Right hindlimb (tissue), 1 donor: Measurements from ENCODE around the gene ANKRD28.

Experiments
- DNase-seq: peaks from one replicate; pipeline ENCODE4 v3.0.0-alpha.2; 2018

The ANKRD28 gene

DNA sequence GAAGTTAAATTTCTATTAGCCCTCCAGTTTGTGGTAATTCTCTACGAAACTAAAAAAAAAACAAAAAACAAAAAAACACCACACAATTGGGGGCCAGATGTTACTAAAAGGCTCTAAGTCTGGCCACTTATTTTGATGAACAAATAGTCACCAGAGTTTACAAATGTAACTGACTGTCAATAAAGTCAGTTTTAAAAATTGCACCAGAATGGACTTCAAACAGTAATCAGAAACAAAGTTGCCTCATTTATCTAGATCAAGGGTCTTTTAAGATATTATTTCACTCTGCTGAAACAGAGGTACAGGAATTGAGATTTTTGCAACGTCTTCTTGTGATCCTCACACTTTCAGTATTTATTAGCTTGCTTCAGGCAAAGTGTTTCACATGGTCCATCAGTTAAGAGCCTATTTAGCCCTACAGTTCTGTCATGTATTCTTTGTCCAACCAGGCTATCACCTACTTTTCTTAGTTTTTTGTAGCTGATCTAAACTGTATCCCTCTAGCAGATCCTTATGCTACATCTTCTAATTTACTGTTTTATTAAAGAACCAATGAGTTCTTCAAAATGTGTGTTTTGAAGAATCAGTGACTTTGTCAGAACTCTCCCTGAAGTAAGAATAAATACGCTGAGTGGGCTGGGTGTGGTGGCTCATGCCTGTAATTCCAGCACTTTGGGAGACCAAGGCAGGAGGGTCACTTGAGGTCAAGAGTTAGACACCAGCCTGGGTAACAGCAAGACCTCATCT lies 74.7 kb downstream of the ANKRD28 start:
- DNase-seq = no peak

DNA sequence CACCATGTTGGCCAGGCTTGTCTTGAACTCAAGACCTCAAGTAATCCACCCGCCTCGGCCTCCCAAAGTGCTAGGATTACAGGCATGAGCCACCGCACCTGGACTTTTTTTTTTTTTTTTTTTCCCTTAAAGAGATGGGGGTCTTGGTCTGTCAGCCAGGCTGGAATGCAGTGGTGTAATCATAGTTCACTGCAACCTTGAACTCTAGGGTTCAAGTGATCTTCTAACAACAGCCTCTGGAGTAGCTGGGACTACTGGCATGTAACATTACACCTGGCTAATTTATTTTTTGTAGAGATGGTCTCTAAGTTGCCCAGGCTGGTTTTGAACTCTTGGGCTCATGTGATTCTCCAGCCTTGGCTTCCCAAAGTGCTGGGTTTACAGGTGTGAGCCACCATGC lies 81.6 kb downstream of the ANKRD28 start:
- no peak for DNase-seq

DNA sequence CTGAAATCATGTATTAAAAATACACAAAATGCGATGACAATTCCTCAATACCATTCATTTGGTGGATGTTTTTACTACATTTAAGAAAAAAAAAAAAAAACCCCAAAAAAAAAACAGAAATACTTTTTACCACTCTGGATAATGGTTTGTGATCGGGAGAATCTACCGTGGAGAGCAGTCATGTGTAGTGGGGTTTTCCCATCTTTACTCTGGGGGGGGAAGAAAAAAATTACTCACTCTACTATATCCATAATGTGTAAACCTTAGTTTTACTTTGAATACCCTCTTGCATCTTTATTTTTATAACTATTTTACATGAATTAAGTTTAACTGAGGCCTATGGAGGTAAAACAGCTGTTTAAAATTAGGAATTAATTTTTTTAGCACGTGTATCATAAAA lies 83.3 kb downstream of the ANKRD28 start:
- DNase-seq = no peak

DNA sequence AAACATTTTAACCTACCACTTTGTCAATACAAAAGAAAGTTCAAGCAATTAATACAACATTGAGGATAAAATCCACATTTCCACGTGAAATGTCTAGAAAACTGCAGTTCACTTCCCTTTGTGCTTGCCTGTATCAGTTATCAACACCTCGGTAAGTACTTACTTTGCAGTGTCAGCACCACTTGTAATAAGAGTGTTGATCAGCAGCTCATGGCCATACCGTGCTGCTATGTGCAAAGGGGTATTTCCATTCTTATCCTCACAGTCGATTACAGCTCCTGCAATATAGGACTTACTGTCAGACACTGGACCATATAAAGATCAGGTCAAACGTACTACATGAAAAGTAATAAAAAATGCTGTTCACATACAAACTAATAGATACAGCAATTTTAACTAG lies 84.4 kb downstream of the ANKRD28 start:
- DNase-seq = no peak

DNA sequence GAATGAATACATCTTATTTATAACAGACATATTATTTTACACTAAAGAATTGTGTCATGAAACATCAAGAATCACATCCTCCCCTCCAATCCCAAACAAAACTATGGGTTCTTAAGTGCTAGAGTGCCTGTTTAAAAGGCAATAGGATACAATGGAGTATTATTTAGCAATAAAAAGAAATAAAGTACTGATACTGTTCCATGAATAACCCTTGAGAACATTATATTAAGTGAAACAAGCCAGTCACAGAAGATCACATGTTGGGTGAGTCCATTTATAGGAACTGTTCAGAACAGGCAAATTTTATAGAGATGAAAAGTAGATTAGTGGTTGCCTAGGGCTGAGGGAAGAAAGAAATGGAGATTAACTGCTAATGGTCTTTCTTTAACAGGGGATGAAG lies 86.5 kb downstream of the ANKRD28 start:
- DNase-seq = no peak

DNA sequence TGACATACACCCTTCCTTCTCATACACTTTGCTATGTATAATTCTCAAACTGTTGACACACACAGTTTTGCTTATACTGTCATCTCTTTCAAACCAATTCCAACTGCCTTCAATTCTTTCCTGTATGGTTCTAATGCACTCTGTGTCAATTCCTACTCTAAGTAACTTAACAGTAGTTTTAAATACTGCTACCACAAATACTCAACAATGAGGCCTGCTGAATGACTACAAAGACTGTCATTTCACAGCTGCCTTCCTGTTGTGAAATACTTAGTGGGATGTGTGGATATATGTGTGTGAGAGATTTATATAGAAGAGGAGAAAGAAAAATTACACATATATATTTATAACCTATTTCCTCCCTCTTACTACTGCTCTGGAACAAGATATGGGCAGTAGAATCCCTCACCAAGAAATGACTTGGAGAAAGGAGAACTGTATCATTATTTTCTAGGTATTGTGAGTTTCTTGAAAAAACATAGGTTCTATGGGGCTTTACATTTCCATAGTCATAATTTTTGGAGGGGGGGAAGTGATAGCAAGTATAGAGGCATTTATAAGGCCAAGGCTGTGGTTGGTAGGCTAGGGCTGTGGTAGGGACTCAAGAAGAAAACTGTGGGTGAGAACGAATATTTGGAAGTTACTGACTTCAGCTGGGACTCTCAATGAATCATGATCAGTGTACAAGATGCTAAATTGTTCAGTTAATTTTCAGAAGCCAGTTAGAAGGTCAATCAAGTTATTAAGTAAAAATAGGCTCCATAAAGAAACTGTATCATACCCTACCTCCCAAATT lies 88.7 kb downstream of the ANKRD28 start:
- no peak for DNase-seq

DNA sequence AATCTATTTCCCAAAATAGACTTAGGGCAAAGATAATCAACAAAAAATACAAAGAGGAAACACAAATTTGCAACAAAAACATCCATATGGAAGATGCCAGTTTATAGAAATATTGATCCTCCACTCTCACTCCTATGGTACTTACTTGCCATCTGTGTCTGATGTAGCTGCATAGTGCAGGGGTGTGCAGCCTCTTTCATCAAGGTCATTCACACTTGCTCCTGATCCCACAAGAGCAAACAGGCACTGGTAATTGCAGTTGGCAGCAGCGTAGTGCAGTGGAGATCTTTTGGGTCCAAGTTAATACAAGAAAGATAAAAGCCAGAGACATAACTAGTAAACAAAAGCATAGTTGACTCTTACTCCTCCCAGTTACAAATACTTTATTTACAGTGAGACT lies 90.0 kb downstream of the ANKRD28 start:
- DNase-seq = no peak

DNA sequence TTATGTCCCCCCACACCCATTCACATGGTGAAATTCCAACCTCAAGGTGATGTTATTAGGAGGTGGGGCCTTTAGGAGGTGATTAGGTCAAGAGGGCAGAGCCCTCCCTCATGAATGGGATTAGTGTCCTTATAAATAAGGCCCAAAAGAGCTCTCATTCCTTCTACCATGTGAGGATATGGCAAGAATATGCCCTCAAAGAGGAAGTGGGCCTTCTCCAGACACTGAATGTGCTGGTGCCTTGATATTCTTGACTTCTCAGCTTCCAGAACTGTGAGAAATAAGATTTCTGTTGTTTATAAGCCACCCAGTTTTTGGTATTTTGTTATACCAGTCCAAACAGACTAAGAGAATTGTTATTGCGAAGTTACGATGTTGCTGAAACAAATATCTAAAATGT lies 94.4 kb downstream of the ANKRD28 start:
- no peak for DNase-seq

DNA sequence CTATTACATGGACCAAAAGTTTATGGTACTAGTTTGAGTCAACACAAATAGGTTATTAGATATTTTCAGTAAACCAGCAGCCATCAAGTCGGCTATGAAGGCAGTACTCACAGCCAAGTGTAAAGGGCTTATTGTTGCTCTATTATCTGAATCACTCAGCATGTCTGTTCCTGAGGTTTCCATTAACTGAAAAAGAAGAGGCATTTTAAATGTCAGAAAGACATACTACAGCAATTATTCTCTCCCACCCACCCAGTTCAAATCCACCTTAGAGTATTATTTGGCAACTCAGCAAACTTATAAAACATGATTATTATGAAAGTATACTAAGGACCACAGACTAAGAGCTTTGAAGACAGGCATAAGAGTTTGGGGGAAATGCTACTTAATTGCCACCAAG lies 103.2 kb downstream of the ANKRD28 start:
- no peak for DNase-seq

DNA sequence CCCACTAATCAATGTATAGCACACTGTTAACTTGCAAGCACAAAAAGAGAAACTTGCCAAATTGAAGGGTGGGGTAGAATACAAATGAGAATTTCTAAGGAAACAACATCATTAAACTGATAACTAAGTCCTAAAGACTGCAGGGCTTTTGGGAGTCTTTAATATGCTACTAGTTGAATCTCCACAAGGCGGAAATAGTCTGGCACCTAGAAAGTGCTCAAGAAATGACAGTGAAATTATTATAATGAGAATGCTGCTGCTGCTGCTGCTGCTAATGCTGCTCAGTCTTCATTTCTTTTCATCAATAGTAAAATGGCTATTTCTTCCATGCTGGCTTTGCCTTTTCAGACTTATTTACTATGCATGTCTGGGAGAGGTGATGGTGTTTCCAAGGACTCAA lies 104.4 kb downstream of the ANKRD28 start:
- no peak for DNase-seq

GRCh38 chr3:15690748-15691147 lies 107.0 kb downstream of the ANKRD28 start:
- DNase-seq = no peak

- DNase-seq = no peak
Observed at GRCh38 chr3:15690230-15690629, 107.5 kb downstream of the ANKRD28 start.

DNA sequence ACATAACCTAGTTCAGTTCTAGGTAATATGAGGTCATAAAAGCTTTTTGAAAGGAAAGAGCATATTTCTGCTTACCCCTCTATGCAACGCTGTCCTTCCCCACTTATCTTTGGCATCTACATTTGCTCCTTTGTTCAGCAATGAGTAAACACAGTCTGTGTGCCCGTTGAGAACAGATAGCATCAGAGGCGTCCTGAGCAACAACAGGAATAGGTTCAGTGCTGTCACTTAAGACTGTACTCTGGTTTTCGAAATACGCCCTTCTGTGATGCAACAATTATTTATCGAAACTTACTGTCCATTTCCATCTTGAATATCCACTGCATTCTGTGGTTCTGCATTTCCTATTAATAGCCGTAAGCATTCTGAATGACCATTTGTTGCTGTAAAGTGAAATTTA lies 111.9 kb downstream of the ANKRD28 start:
- no peak for DNase-seq

DNA sequence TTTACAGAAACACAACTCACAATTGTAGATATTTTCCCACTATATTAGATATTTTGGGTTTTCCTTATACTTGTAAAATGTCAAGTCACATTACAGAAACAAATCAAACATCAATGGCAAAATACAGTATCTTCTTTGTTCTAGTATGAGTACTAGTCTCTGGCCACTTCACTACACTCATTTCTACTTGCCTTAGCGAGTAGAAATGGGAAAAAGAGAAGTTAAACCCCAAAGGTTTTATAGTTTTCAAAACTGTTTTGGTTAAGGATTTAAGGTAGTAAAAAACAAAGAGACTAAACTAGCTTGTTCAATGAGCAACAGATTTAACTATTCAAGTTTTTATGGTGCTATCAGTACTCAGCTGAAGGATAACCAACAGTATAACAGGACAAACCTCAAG lies 114.5 kb downstream of the ANKRD28 start:
- DNase-seq = no peak

- DNase-seq = no peak
Observed at GRCh38 chr3:15682561-15683185, 115.1 kb downstream of the ANKRD28 start.

GRCh38 chr3:15681668-15682067 lies 116.1 kb downstream of the ANKRD28 start:
- no peak for DNase-seq

DNA sequence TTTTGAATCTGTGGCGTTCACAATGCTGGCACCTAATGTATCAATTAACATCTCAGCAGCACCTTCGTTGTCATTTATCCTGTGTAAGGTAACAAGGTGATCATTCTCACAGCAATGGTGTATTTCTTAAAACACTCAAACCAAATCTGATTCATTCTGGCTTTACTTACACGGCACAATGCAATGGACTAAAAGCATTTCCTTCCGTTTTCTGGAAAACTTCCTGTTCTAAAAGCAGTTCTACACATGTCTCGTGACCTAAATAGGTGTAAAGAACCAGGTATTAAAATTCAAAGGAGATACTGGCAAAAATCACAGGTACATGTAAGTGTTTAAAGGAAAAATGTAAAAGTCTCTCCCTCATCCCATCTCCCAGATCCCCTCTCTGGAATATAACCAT lies 118.5 kb downstream of the ANKRD28 start:
- DNase-seq = no peak

- DNase-seq = no peak
Observed at GRCh38 chr3:15676259-15676658, 121.5 kb downstream of the ANKRD28 start.

GRCh38 chr3:15673536-15673935 lies 124.2 kb downstream of the ANKRD28 start:
- no peak for DNase-seq

GRCh38 chr3:15667484-15667883 lies 130.3 kb downstream of the ANKRD28 start:
- no peak for DNase-seq

GRCh38 chr3:15666277-15666676 lies 131.5 kb downstream of the ANKRD28 start:
- no peak for DNase-seq

- no peak for DNase-seq
Observed at GRCh38 chr3:15665510-15666150, 132.1 kb downstream of the ANKRD28 start.

GRCh38 chr3:15664144-15664543 lies 133.6 kb downstream of the ANKRD28 start:
- DNase-seq = no peak
